Measurements from ENCODE around the gene CD244.

CD244 gene

DNA sequence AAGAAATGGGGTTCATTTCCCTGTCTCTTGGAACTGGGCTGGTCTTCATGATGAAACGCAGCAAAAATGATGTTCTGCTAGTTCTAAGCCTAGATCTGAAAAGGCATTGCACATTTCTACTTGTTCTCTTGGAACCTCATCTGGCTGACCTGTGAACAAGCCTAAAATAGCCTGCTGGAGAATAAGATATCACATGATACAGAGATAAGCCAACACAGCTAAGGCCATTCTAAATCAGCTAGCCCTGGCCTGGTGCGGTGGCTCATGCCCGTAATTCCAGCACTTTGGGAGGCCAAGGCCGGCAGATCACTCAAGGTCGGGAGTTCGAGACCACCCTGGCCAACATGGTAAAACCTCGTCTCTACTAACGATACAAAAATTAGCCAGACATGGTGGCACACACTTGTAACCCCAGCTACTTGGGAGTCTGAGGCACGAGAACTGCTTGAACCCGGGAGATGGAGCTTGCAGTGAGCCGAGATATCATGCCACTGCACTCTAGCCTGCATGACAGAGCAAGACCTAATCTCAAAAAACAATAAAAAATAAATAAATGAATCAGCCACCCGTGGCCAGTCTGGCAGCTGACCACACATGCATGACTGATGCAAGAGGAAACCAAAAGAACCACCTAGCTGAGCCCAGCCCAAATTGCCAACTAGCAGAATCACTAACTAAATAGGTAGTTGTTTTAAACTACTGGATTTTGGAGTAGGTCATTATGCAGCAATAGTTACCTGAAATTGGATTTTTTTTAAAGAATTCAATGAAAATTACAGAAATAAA is 18.0 kb downstream of the CD244 start:
- DNase-seq = no peak

DNA sequence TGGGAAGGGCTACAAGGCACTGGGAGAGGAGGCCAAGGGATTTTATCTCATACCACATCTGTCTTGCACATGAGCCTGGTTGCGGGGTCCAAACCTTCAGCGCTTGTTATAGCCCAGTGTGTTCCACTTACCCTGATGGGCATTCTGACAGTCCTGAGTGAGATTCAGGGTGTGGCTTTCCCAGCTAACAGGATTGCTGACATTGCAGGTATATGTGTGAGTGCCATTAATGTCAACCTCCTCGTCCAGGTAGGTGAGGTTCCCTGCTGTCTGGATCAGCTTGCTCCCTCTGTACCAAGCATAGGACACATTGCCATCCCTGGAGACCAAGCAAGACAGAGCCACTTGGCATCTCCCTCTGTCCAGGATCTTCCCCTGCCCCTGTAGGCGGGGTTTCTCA is 21.6 kb downstream of the CD244 start:
- no peak for DNase-seq

GRCh38 chr1:160839746-160840145 is 22.9 kb downstream of the CD244 start:
- DNase-seq = no peak

GRCh38 chr1:160838888-160839287 is 23.8 kb downstream of the CD244 start:
- DNase-seq = no peak

GRCh38 chr1:160837558-160838205 is 25.0 kb downstream of the CD244 start:
- no peak for DNase-seq

GRCh38 chr1:160836981-160837557 is 25.6 kb downstream of the CD244 start:
- DNase-seq = no peak

GRCh38 chr1:160836561-160836960 is 26.1 kb downstream of the CD244 start:
- DNase-seq = no peak

- DNase-seq = no peak
These were observed 26.9 kb downstream of the CD244 start for GRCh38 chr1:160835751-160836150.

GRCh38 chr1:160834945-160835565 is 27.6 kb downstream of the CD244 start:
- DNase-seq = no peak

DNA sequence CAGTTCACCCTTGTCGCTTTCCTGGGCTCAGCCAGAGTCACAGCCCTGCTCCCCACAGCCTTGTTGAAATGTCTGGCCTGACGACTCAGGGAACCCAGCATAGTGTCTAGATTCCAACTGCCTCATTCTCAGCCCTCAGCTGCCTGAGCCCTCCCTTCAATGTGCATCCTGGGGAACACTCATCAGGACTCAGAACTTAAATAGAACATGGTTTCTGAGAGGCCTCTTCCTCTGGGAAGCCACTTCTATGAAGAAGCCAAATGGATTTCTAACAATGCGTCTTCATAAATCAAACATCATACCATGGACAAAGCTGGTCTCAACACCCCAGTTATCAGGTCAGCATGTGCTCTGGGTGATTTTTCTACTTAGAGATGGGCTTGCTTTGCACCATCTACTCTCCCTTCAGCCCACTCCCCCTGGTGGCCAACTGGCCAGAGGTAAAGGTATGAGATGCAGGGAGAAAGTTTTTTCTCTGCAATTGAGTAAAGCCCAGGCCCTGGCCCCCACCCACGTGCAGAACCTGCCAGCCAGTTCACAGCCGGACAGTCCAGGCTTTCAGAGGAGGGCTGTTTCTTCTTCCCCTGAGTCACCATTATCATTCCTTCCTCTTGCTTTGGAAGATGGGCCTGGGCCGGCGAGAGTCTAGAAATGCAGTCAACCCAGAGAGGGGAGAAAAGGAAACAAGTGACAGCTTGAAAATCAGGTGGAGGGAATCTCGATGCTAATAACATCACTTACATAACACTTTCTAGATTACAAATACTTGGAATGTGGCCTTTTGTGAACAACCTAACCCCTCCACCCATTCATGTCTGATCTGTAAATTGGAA is 32.1 kb downstream of the CD244 start:
- peak; percentile 57 for DNase-seq

GRCh38 chr1:160829766-160830165 is 32.9 kb downstream of the CD244 start:
- DNase-seq = no peak

DNA sequence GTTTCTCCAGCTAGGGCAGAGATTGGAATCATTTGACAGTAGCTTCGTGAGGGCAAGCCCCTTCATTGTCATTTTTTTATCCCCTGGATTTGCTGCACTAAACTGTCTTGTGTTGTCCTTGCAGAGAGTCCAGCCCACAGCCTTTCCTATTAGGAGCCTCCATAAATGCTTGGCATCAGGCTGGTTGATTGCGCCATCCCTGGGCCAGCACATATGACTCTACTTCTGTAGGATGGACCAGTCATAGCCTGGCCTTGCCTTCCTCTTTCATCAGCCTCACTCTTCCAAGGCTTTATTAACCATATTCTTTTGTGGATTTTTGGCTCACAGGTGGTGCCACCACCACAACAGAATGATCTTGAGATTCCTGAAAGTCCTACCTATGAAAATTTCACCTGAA is 35.3 kb downstream of the CD244 start:
- DNase-seq = no peak

GRCh38 chr1:160826546-160826945 is 36.1 kb downstream of the CD244 start:
- no peak for DNase-seq

DNA sequence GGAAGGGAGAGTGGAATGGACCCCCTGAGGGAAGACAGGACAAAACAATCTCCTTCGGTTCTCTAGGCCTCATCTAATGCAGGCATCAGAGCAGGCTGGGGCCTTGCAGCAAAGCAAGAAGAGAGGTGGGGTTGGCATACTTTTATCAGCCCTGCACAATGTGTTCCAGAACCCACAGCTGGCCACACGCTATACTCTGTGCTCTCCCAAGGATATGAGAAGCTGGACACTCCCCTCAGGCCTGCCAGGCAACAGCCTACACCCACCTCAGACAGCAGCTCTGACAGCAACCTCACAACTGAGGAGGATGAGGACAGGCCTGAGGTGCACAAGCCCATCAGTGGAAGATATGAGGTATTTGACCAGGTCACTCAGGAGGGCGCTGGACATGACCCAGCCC is 39.4 kb downstream of the CD244 start:
- DNase-seq = no peak

DNA sequence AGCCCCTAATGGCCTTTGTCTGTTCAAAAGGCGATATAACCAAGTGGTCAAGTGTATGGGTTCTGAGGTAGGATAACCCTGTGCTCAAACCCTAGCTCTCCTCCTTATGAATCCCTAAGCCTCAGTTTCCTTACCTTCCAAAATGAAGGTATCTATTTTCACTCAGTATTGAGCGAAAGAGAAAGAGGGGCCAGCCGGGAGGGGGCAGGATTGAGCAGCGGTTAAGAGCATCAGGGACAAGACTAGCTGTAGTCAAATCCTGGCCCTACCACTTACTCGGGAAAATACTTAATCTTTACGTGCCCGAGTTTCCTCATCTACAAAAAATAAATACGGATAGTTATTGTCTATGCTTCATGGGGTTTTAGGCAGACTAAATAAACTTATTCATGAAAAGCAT is 41.1 kb downstream of the CD244 start:
- DNase-seq = no peak

GRCh38 chr1:160819186-160819585 is 43.5 kb downstream of the CD244 start:
- no peak for DNase-seq

DNA sequence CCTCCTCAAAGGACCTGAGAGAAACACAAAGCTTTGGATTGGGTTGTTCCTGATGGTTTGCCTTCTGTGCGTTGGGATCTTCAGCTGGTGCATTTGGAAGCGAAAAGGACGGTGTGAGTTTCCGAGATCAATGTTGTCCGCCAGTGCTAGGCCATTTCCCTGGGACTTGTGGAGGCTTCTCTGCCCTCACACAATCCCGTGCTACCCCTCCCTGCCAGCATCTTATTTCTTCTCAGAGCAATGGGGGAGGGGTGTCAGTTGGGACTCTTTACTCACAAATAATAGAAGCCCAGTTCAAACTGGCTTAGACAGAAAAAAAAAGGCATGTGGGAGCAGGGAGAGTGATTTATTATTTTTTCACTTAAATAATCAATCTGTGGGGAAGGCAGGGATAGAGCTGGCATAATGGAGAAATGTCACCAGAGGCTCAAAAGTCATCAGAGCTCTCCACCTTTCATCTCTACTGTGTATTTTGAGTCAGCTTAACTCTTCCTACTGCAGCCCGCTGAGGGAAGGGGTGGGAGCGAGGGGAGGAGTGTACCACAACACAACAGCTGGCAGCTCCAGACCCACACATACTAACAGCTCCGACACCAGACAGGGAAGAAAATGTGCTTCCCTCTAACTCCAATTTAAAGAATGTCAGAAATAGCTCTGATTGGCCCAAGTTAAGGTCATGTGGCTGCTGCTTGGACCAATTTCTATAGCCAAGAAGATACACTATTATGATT is 44.3 kb downstream of the CD244 start:
- DNase-seq = no peak

GRCh38 chr1:160814856-160815255 is 47.8 kb downstream of the CD244 start:
- DNase-seq = no peak

DNA sequence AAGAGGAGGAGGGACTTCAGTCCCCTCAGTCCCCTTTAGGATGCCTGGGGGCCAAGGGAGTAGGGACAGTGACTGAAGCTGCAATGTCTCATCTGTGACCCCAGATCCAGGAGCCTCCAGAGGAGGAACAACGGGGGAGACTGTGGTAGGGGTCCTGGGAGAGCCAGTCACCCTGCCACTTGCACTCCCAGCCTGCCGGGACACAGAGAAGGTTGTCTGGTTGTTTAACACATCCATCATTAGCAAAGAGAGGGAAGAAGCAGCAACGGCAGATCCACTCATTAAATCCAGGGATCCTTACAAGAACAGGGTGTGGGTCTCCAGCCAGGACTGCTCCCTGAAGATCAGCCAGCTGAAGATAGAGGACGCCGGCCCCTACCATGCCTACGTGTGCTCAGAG is 48.4 kb downstream of the CD244 start:
- no peak for DNase-seq

DNA sequence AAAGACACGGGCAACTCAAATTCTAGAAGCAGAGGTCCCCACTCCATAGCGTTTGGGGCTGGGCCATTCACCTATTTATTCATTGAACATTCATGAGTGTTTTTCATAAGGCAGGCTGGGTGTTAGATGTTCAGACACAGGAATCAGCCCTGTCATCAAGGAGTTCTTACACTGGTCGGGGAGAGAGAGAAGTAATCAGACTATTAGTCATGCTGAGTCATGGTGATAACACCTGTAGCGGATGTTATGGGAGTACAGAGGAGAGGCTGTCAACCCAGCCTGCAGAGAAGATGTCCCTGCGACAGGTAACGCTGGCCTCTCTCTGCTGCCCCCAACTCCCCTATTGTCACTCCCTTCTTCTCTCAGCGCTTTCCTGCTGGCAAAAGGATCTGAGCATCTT is 49.5 kb downstream of the CD244 start:
- DNase-seq = no peak

DNA sequence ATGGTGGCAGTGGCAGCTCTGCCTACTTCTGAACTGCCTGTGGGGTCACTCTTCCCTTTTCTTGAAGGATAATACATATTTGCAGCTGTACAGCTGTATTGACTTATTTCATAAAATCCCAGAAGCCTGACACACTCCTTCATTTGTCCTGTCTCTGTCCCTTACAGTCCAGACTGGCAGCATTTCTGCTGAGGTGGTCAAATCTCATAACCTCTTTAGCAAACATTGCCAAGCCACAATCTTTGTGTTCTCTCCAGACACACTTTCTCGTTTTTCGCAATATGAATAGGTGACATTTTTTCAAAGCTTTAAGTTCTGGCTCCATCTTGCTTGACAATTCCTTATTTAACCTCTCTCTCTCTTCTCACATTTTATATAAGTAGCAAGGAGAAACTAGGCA is 51.5 kb downstream of the CD244 start:
- DNase-seq = no peak

- DNase-seq = no peak
These were observed 52.2 kb downstream of the CD244 start for GRCh38 chr1:160810486-160810885.

All from right forelimb (tissue), 1 donor.